Parathyroid adenoma (tissue), 2 donors: ENCODE measurements around the gene PGRMC1.
A peak's percentile ranks its signal among the peaks of the same experiment; 100 is the strongest.

Source experiments
- H2AFZ ChIP-seq: fragments of 300-600 bp; sonication (generic); one replicate; pipeline ENCODE4 v1.7.0; 2017; ENCODE audit warnings: antibody characterized with exemption, mild to moderate bottlenecking
- H3K27ac ChIP-seq: fragments of 300-600 bp; sonication (generic); one replicate; pipeline ENCODE4 v1.7.0; 2017
- H3K27me3 ChIP-seq: fragments of 300-600 bp; sonication (generic); one replicate; pipeline ENCODE4 v1.7.0; 2017; ENCODE audit warnings: low read length; ENCODE audit not compliant: control insufficient read depth, insufficient read depth
- H3K36me3 ChIP-seq: fragments of 300-600 bp; sonication (generic); one replicate; pipeline ENCODE4 v1.7.0; 2017; ENCODE audit warnings: low read length; ENCODE audit not compliant: control insufficient read depth, insufficient read depth
- H3K4me1 ChIP-seq: fragments of 300-600 bp; sonication (generic); one replicate; pipeline ENCODE4 v1.7.0; 2017; ENCODE audit warnings: control low read depth
- H3K4me2 ChIP-seq: fragments of 300-600 bp; sonication (generic); one replicate; pipeline ENCODE4 v1.7.0; 2017; ENCODE audit warnings: low read length
- H3K4me3 ChIP-seq: fragments of 300-600 bp; sonication (generic); one replicate; pipeline ENCODE4 v1.7.0; 2017; ENCODE audit warnings: low read depth, low read length
- H3K79me2 ChIP-seq: fragments of 300-600 bp; sonication (generic); one replicate; pipeline ENCODE4 v1.7.0; 2017; ENCODE audit warnings: control low read depth
- H3K9ac ChIP-seq: fragments of 300-600 bp; sonication (generic); one replicate; pipeline ENCODE4 v1.7.0; 2017; ENCODE audit warnings: mild to moderate bottlenecking
- H3K9me3 ChIP-seq: fragments of 300-600 bp; sonication (generic); one replicate; pipeline ENCODE4 v1.7.0; 2017; ENCODE audit warnings: low read length; ENCODE audit not compliant: control insufficient read depth
- TF ChIP-seq, protein P1 (sequence below): fragments of 300-600 bp; sonication (generic); IDR thresholded peaks from one replicate; pipeline ENCODE4 v1.7.0; 2017; ENCODE audit warnings: antibody characterized with exemption, mild to moderate bottlenecking
- donor health status: primary hyperparathyroidism.

Gene PGRMC1

DNA sequence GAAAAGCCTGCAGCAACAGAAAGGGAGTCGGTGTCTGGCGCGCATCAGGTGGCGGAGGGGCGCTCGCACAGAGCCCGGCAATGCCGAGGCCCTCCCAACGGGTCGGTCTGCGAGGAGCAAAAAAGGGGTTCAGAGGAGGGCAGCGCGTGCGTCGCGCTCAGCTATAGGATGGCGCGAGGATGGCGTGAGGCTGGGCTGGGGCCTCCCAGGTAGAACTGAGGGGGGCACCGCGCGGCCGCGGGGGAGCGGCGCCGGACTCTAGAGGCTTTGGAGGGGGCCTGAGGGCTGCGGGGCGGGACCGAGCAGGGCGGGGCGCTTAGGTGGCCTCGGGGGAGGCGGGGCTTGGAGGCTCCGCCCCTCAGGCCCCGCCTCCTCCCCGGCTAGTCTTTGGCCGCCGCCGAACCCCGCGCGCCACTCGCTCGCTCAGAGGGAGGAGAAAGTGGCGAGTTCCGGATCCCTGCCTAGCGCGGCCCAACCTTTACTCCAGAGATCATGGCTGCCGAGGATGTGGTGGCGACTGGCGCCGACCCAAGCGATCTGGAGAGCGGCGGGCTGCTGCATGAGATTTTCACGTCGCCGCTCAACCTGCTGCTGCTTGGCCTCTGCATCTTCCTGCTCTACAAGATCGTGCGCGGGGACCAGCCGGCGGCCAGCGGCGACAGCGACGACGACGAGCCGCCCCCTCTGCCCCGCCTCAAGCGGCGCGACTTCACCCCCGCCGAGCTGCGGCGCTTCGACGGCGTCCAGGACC lies at the start of gene PGRMC1:
PGRMC1 (plus strand) TSS at position 414 of the 751 bp plus-strand sequence; CDS start at position 493, 79 bp downstream.
- Histone ChIP-seq H3K4me3 (peak within 1 kb of the TSS; percentile 72), H3K9ac (peak within 1 kb of the TSS; percentile 80), H3K4me2 (peak within 1 kb of the TSS; percentile 79), H3K36me3 (no peaks in the 10 kb centered on the region), H3K9me3 (no peaks in the 10 kb centered on the region), H3K27ac (peak within 1 kb of the TSS; percentile 79), H2AFZ (peak within 1 kb of the TSS; percentile 93), H3K79me2 (no peaks in the 10 kb centered on the region), H3K4me1 (peaks cover 2% of the 10 kb centered on the region), H3K27me3 (no peaks in the 10 kb centered on the region)
- TF ChIP-seq, protein P1, sequence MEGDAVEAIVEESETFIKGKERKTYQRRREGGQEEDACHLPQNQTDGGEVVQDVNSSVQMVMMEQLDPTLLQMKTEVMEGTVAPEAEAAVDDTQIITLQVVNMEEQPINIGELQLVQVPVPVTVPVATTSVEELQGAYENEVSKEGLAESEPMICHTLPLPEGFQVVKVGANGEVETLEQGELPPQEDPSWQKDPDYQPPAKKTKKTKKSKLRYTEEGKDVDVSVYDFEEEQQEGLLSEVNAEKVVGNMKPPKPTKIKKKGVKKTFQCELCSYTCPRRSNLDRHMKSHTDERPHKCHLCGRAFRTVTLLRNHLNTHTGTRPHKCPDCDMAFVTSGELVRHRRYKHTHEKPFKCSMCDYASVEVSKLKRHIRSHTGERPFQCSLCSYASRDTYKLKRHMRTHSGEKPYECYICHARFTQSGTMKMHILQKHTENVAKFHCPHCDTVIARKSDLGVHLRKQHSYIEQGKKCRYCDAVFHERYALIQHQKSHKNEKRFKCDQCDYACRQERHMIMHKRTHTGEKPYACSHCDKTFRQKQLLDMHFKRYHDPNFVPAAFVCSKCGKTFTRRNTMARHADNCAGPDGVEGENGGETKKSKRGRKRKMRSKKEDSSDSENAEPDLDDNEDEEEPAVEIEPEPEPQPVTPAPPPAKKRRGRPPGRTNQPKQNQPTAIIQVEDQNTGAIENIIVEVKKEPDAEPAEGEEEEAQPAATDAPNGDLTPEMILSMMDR, result no peak

DNA sequence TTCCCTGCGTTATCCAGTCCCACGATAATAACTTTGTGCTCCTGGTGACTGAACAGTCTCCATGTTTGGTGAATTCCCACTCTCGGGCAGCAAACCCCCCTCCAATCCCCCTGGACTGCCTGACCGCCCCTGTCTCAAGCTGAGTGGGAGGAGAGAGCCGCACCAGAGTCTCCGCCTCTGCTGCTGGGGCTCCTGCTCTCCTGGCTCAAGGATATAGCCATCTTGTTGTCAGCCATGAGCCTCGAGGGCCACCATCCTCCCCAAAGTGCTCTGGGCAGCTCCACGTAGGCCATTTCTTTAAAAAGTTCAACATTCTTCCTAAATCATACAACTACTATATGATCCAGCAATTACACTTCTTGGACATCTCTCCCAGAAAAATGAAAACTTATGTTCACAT lies 49.3 kb upstream of the PGRMC1 start:
- H3K4me2 ChIP-seq, result no peak overlapping the region
- H3K9me3 ChIP-seq, result no peaks in the 10 kb centered on the region
- H3K4me3 ChIP-seq, result no peak overlapping the region
- TF ChIP-seq, protein P1, result no peak
- no peaks in the 10 kb centered on the region for H3K27me3 ChIP-seq
- H3K36me3 ChIP-seq, result no peaks in the 10 kb centered on the region
- no peaks in the 10 kb centered on the region for H3K4me1 ChIP-seq
- H3K79me2 ChIP-seq, result no peaks in the 10 kb centered on the region
- H3K9ac ChIP-seq, result no peak overlapping the region
- no peak overlapping the region for H2AFZ ChIP-seq
- no peak overlapping the region for H3K27ac ChIP-seq

DNA sequence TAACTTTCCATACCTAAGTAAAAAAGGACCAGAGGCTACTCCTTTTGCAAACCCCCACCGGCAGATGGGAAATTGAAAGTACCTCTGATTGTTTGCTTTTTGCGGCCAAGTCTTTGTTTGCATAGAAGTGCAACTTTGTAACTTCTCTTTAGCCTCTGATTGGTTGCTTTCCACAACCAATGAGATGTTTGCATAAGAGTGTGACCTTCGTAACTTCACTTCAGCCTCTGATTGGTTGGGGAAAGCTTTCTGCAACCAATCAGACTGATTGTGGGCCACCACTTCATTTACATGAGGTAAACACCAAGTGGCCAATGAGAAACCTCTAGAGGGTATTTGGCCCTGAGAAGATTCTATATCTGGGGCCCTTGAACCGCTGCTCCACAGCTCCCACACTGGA lies 48.8 kb upstream of the PGRMC1 start:
- TF ChIP-seq, protein P1, result no peak
- H3K9me3 ChIP-seq, result no peaks in the 10 kb centered on the region
- no peaks in the 10 kb centered on the region for H3K79me2 ChIP-seq
- no peak overlapping the region for H2AFZ ChIP-seq
- H3K36me3 ChIP-seq, result no peaks in the 10 kb centered on the region
- H3K27me3 ChIP-seq, result no peaks in the 10 kb centered on the region
- no peak overlapping the region for H3K4me2 ChIP-seq
- no peaks in the 10 kb centered on the region for H3K4me1 ChIP-seq
- H3K27ac ChIP-seq, result no peak overlapping the region
- no peak overlapping the region for H3K9ac ChIP-seq
- H3K4me3 ChIP-seq, result no peak overlapping the region

DNA sequence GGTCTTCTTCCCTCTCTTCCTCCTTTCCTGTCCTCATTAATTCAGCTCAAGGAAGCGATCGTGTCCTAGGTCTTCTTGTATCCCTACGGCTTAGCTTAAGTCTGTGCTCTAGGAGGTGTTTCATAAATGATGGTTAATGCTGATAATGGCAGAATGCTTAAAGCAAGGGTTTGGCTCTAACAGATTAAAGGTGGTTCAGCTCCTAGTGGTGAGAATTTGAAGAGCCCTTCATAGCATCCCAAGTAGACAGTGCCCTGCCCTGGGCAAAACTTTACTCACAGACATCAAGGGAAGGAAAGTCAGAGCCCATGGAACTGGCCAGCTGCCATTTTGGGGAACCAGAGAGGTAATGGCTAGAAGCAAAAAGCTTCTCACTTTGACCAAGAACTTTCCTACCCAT lies 47.0 kb upstream of the PGRMC1 start:
- H3K4me2 ChIP-seq, result no peak overlapping the region
- no peak overlapping the region for H3K9ac ChIP-seq
- no peak overlapping the region for H3K27ac ChIP-seq
- no peaks in the 10 kb centered on the region for H3K4me1 ChIP-seq
- H3K4me3 ChIP-seq, result no peak overlapping the region
- H3K79me2 ChIP-seq, result no peaks in the 10 kb centered on the region
- H3K36me3 ChIP-seq, result no peaks in the 10 kb centered on the region
- no peaks in the 10 kb centered on the region for H3K27me3 ChIP-seq
- H3K9me3 ChIP-seq, result no peaks in the 10 kb centered on the region
- H2AFZ ChIP-seq, result no peak overlapping the region
- TF ChIP-seq, protein P1, result no peak

DNA sequence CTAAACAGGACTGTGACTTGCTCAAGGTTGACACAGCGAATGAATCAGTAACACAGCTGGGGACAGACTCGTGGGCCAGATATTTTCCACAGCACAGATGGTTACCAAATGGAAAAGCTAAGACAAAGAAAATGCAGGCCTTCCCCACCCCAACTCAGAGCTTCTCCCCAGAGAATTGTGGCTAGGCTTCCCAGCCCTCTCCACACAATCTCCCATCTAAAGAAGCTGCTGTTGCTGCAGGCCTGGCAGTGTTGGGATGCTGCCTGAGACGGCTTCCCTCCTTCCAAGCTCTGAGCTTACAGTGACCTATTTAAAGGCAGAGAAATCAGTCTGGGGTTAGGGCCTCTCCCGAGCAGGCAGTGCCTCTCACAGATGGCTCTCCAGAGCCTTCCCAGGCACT lies 46.5 kb upstream of the PGRMC1 start:
- Histone ChIP-seq H3K4me2 (no peak overlapping the region), H3K27me3 (no peaks in the 10 kb centered on the region), H3K4me3 (no peak overlapping the region), H3K9ac (no peak overlapping the region), H3K9me3 (no peaks in the 10 kb centered on the region), H3K27ac (no peak overlapping the region), H3K4me1 (no peaks in the 10 kb centered on the region), H2AFZ (no peak overlapping the region), H3K79me2 (no peaks in the 10 kb centered on the region), H3K36me3 (no peaks in the 10 kb centered on the region)
- TF ChIP-seq, protein P1, result no peak
